ENCODE measurements around the gene CAMK1D.

GRCh38 chr10:12716042-12716441, 366.7 kb downstream of the CAMK1D start:
- TF ChIP-seq CTCF (IDR thresholded peaks at IDR 0.05) (no peak), POLR2A (IDR thresholded peaks at IDR 0.05) (no peak)
